ENCODE measurements around the gene NMRAL1.

NMRAL1 gene

DNA sequence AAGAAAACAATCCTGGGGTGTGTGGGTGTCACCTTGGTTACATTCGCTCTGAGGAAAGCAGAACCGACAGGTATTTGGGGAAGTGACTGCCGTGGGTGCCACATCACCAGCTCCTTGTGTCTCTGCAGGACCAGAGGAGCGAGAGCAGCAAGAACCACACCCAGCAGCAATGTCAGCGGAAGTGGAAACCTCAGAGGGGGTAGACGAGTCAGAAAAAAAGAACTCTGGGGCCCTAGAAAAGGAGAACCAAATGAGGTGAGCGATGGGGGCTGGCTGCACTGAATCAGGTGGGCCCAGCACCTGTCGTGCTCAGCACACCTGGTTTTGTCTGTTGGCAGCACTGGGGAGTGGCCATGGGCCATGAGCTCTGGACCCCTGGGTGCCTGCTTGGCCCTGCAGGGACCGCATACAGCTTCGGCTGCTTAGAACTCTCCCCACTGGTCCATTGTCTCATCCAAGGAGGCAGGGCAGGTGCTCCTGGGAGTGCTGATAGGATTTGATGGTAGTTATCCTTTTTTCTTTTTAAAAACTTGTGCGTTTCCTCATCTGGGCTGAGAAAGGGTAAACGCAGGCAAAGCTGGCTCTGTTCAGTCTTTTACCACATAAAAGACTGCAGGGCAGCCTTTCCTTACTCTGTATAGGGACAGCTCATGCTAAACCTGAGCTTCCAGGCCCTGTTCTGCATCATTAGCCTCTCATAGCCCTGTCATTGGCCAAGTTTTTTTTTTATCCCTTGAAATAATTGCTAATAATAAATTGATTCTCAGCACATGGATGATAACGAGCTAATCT lies 31.1 kb upstream of the NMRAL1 start:
- peak; percentile 84 for DNase-seq (ENCODE audit: low spot score)

- no peak for DNase-seq (ENCODE audit: low spot score)
These were observed 26.6 kb upstream of the NMRAL1 start for GRCh38 chr16:4501071-4501478.

- DNase-seq (ENCODE audit: low spot score) = no peak
These were observed 25.8 kb upstream of the NMRAL1 start for GRCh38 chr16:4500272-4500671.

- DNase-seq (ENCODE audit: low spot score) = no peak
These were observed 24.8 kb upstream of the NMRAL1 start for GRCh38 chr16:4499196-4499555.

- no peak for DNase-seq (ENCODE audit: low spot score)
These were observed 24.2 kb upstream of the NMRAL1 start for GRCh38 chr16:4498546-4499195.

DNA sequence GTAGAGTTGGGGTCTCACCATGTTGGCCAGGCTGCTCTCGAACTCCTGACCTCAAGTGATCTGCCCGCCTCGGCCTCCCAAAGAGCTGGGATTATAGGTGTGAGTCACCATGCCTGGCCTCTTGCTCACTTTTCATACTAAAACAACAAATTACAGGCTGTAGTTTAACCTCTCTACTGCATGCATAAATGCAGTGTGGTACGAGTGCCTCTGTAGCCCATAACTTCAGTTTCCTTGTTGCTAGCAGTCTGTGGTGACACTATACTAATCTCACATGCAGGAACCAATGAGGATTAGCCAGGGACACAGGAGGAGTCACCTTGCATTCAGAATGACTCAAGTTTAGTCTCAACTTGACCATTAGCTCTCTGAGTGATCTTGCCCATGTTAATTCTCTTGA lies 21.9 kb upstream of the NMRAL1 start:
- DNase-seq (ENCODE audit: low spot score) = no peak

GRCh38 chr16:4495766-4496165 lies 21.3 kb upstream of the NMRAL1 start:
- DNase-seq (ENCODE audit: low spot score) = no peak

DNA sequence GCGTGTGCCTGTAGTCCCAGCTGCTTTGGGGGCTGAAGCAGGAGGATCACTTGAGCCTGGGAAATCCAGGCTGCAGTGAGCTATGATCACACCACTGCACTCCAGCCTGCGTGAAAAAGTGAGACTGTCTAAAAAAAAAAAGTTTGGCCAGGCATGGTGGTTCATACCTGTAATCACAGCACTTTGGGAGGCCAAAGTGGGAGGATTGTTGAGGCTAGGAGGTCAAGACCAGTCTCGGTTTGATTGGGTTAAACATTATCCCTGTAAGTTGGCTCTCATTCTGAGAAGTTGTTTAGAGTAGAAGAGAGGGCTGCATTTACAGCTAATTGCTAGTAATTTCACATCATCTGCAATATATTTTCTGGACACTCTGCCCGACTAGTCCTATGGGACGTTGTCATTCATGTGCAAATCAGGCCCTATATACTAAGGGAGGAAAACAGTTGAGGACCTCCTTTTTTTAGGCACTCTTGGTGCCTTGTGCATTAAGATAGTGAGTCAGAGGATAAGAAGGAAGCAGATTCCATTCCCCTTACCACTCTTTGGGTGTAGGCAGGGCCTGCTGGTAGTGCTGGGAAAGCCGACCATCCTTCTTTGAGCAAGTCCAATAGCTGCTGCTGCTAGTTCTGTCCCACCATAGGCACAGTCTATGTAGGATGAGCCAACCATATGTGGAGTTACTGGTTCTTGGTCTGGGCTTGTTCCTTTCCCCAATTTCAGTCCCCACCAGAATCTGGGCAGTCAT lies 20.5 kb upstream of the NMRAL1 start:
- no peak for DNase-seq (ENCODE audit: low spot score)

- DNase-seq (ENCODE audit: low spot score) = no peak
These were observed 17.5 kb upstream of the NMRAL1 start for GRCh38 chr16:4491898-4492297.

- no peak for DNase-seq (ENCODE audit: low spot score)
These were observed 14.6 kb upstream of the NMRAL1 start for GRCh38 chr16:4489030-4489429.

- DNase-seq (ENCODE audit: low spot score) = no peak
These were observed 14.1 kb upstream of the NMRAL1 start for GRCh38 chr16:4488499-4488967.

DNA sequence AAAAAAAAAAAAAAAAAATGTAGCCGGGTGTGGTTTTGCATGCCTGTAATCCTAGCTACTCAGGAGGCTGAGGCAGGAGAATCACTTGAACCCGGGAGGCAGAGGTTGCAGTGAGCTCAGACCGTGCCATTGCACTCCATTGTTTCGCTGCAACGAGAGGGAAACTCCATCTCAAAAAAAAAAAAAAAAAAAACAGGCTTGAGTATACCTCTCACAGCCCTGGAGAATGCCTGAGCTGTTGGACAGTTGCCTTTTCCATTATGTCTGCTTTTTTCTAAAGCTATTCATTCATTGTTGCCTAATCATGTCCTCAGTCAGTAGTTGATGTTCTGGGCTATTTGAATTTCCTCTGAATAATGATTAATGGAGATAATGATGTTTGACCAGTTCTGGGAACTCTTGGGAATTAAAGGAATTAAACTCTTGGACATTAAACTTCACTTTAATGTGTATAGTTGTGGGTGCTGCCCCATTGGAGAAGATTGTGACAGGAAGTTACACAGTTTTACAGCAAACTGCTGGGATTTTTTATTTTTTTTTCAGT lies 13.6 kb upstream of the NMRAL1 start:
- DNase-seq (ENCODE audit: low spot score) = no peak

- DNase-seq (ENCODE audit: low spot score) = no peak
These were observed 11.9 kb upstream of the NMRAL1 start for GRCh38 chr16:4486126-4486893.

DNA sequence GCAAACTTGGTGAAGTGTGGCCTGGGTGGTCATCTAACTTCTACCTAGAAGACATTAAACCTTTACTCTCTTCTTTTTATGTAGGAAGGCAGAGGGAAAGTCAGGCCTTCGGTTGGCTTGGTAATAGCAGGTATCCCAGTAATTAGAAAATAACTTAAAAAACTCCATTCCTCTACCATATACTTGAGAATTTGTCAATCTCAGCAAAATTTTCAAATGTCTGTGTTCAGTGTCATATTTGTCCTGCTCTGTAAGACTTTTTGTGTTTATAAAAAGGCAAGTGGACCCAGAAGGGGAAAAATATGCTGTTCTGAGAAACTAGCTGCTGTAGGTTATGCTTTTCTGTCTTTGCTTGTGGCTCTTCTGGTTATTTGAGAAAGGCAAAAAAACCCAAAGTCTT lies 7.5 kb upstream of the NMRAL1 start:
- no peak for DNase-seq (ENCODE audit: low spot score)

DNA sequence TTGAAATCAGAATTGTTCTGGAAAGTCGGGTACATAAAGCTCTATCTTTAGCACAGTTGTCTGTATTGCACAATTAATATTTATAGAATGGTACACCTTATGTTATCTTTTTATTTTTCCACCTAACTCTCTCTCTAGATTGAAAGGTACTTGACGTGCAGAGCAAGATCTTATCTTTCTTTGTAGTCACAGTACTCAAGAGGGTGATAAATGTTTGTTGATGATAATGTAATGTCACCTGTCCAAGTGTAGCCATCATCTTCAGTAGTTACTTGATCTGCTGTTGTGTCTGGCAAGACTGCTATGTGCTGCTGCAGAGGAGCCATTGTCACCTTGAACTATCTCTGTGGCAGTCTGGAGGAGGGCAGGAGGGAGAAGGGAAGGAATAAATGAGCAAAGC lies 7.1 kb upstream of the NMRAL1 start:
- DNase-seq (ENCODE audit: low spot score) = no peak

DNA sequence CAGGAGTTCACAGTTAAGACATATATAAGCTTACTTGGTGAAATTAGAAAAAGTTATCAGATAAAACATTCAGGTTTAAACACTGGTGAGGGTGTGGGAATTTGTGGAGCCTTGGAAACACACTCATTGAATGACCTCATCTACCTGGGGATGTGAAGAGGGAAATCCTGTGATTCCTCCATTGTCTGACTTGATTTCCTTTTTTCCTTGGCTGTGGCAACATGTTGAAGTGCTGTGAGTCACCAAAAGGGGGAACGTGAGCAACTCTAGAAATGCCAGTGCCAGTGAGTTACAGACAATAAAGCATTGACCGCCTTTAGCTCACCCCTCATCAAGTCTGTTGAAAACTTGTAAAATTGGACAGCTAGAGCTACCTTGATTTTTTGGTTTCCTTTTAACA lies 3.5 kb upstream of the NMRAL1 start:
- peak; percentile 59 for DNase-seq (ENCODE audit: low spot score)

GRCh38 chr16:4475880-4476788 lies 1.7 kb upstream of the NMRAL1 start, which contains the start of gene HMOX2:
HMOX2 (plus strand) TSS chr16:4476398; CDS start chr16:4505525, 29,127 bp downstream.
- peak; percentile 95 for DNase-seq (ENCODE audit: low spot score)

- DNase-seq (ENCODE audit: low spot score) = no peak
These were observed 1.5 kb downstream of the NMRAL1 start for GRCh38 chr16:4472880-4473279.

GRCh38 chr16:4471869-4472268 lies 2.6 kb downstream of the NMRAL1 start:
- no peak for DNase-seq (ENCODE audit: low spot score)

GRCh38 chr16:4468972-4469371 lies 5.5 kb downstream of the NMRAL1 start:
- DNase-seq (ENCODE audit: low spot score) = no peak

DNA sequence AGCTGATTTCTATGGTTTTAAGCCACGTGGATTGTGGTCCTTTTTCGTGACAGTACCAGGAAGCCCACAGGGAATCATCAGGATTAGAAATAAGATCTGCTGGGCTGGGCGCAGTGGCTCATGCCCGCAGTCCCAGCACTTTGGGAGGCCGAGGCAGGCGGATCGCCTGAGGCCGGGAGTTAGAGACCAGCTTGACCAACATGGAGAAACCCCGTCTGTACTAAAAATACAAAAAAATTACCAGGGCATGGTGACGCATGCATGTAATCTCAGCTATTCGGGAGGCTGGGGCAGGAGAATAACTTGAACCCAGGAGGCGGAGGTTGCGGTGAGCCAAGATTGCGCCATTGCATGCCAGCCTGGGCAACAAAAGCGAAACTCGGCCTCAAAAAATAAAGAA lies 6.5 kb downstream of the NMRAL1 start:
- no peak for DNase-seq (ENCODE audit: low spot score)
